HG02973 (cell line): ENCODE results near the gene MCC.

Experiments
- ATAC-seq: cut with Tn5 transposase; IDR thresholded peaks from one replicate; pipeline ENCODE4 v1.9.1; 2021; ENCODE audit warnings: moderate library complexity; ENCODE audit not compliant: unreplicated experiment

MCC gene

DNA sequence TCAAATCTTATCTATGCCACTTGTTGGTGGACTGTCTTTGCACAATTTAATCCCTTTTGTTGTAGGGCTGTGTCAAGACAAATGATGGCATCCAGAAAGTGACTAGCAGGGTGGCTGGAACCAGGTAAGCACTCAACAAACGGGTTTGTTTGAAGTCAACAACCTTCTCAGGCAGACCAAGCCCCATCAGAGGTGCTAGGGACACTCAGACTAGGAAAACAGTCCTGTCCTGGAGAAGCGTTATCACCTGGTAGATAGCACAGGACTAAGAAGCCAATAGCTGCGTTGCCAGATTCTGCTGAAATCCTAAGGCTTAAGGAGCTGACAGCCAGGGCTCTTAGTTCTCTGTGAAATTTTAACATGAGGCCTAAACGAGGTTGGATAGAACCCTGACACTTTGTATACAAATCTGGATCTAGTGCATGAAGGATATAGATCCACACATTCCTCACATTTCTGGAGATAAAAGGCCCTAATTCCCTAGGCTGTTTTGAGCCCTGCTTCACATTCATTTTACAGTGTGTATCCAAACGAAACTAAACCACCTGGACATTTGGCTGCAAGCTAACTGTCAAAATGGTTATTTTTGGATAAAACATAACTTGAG, 331.9 kb downstream of the MCC start:
- ATAC-seq: no peak

DNA sequence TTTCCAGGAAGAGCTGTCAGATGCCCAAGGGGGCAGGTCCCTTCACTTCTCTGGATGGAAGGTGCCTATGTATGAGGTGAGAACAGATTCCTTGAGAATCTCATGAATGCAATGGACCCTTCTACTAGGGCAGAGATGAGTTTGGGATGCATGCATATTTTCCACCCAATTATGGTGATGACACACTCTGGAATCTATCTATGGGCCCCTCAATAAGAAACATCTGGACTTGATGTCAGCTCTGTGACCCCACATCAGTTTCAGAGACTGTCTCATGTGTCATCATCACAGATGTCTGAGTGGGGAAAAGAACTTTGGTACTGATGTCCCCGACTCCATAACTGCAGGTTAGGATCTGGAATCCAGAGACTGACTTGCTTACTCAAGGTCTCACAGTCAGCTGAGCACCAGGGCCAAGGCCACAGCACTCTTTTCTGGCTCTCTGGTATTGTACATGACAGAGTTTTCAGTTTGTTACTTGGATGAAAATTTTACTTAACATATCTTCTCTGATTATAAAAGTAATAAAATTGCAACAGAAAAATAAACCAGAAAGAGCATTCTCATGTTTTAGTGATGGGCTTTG, 334.6 kb downstream of the MCC start:
- ATAC-seq: no peak

DNA sequence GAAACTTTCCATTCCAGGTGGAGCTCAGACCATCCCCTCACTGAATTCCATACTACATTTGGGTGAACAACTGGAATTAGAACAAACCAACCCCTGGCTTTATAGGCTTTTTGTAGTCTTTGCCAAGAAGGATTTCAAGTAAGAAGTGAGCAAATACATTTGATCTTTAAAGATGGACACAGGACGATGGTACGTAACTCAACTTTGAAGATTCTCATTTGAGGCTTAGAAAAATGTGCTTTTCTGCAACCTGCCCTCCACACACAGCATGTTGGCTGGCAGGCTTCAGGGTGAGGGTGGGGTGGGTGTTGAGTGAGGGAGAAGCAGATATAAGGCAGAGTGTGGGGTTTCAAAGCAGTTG, 335.9 kb downstream of the MCC start:
- no peak for ATAC-seq

DNA sequence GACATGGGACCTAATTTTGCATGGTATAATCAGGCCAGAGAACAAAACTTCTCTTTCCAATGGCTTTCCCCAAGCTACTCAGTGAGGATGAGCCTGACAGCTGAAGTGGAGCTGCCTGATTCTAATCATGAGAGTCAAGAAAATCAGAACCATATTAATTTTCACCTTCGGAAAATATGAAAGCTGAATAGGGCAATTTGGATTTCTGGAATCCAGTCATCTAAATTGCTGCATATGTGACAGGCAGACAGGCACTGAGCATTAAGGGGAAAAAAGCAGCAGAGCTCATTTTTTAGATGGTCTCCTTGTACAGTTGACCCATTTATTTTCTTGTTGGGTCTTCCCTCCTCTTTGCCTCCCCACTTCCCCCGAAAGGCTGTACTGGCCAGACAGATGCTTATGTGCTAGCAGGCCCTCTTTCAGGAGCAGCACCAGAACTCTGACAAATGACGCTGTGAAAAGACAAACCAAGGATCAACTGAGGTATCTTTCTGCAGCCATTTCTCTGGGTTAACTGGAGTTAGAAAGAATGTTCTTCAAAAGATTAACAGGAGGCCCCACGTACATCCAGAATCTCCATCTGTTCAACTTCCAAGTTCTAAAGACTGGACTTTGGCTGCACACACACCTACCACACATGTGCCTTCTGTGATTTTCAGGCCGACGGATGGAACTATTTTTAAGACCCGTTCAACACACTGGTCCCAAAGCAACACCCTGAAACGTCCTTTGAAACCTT, 336.4 kb downstream of the MCC start:
- no peak for ATAC-seq

DNA sequence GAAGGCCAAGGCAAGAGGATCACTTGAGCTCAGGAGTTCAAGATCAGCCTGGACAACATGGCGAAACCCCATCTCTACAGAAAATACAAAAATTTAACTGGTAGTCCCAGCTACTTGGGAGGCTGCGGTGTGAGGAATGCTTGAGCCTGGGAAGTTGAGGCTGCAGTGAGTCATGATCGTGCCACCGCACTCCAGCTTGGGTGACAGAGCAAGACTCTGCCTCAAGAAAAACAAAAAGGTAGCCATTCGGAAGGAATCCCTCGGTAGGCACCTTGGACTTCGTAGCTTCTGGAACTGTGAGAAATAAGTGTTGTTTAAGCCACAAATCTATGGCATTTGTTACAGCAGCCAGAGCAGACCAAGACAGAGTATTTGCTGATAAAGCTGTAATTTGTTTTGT, 337.4 kb downstream of the MCC start:
- ATAC-seq: no peak

DNA sequence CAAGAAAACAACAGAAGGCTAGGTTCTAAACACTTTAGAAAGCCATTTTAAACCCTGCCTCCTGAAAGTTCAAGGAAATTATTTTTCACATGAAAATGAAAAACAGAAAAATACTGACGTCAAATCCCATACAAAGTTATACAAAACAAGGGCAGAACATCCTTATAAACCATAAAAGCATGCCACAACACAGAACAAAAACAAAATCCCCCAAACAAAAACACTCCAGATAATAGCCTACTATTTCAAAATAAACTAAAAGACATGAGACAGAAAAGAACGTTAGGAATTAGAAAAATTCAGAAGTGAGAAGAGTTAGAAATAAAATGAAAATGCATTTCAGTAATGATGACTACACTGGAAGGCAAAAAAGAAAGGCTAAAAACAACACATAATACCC, 338.0 kb downstream of the MCC start:
- ATAC-seq: no peak

DNA sequence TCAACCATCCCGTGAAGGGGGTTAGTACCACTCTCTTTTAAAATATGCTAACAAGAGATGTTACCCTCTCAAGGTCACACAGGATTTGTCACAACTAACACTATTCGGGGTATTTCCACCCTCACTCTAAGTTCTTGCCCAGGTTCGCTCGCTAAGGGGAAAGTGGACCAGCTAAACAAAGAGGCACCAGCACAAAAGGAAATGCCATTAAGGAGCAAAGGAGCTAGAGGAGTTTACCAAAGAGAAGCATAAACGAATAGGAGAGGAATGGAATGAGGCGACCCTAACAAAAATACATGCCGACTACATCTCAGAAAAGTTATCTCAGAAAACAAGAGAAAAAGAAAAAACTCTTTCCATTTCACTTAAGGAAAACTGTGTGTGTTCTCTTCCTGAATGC, 340.7 kb downstream of the MCC start:
- no peak for ATAC-seq

DNA sequence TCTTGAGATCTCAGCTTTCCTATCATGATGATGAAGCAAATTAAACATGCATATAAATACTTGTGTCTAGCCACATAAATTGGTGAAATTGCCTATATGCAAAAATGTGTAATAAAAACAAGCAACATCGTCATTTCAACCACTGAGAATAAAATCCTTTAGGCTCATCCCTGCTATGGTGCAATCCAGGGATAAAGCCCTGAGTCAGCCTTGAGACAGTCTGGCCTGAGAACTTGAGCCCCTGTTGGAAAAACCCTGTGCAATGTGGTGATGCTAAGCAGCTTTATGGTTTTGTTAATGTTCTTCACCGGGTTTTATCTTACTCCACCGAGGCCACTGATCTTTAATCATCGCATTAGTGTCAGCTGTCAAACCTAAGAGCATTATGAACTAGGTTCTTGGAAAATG, 341.1 kb downstream of the MCC start:
- no peak for ATAC-seq

DNA sequence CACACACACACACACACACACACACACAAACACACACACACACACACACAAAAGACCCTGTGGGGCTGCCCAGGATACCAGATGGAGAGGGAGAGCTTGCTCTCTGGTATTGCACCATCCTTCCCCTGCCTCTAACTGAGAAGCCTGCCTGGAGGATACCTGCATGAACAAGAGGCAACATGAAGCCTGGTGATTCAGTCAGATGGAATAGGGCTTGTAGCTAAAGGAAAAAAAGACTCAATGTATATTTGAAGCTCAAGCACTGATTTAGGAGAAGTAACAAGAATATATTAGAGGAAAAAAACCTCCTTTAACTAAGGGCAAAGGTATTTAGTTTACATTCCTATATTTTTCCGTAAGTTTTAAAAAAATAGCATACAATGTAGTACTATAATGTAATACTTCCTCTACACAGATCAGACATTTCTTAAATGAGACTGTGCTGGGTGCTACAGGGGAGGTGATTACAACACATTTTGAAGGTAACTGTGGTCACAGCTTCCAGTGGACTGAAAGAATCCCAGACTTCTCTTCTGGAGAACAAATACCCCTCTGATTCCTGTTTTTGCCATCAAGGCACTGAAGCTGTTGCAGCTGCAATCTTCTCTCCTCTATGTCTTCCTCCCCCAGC, 342.4 kb downstream of the MCC start:
- ATAC-seq: no peak

DNA sequence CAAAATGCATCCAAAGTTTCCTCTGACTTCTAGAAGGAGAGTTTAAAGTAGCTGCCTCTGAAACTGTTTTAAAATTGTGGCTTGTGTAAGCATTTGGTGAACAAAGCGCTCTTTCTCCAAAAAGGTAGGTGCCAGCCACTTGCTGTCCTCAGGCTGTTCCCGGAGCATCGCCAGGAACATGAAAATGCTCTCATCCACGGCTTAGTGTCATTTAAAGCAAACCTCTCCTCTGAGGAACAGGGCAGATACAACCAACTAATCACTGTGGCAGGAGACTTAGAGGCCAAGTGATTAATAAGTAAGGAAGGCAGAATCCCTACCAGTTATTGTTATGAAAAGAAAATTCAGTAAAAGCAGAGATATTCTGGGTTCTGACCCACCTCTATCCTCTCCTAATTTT, 346.1 kb downstream of the MCC start:
- no peak for ATAC-seq

DNA sequence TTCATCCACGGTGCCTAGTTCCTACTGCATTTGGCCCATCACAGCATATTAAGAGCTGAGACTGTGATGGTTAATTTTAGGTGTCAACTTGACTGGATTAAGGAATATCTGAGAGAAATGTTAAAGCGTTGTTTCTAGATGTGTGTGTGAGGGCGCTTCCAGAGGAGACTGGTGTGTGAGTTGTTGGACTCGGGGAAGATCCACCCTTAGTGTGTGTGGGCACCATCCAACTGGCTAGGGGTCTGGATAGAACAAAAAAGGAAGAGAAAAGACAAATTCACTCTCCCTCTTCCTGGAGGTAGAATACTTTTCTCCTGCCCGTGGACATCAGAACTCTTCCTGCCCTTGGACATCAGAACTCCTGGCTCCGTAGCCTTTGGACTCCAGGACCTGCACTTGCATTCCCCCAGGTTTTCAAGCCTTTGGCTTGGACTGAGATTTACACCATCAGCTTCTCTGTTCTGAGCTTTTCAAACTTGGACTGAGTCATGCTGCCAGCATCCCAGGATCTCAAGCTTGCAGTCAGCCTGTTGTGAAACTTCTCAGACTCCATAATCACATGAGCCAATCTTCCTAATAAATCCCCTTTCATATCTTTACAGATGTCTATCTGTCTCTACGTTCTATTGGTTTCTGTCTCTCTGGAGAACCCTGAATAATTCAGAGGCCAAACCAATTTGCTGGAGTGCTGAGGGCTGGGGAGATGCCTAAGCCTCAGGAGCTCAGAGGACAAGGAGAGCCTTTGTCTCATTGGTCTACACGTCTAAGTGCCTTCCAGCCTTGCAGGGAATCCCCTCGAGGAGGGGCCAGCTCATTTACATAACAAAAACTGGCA, 347.2 kb downstream of the MCC start:
- no peak for ATAC-seq

DNA sequence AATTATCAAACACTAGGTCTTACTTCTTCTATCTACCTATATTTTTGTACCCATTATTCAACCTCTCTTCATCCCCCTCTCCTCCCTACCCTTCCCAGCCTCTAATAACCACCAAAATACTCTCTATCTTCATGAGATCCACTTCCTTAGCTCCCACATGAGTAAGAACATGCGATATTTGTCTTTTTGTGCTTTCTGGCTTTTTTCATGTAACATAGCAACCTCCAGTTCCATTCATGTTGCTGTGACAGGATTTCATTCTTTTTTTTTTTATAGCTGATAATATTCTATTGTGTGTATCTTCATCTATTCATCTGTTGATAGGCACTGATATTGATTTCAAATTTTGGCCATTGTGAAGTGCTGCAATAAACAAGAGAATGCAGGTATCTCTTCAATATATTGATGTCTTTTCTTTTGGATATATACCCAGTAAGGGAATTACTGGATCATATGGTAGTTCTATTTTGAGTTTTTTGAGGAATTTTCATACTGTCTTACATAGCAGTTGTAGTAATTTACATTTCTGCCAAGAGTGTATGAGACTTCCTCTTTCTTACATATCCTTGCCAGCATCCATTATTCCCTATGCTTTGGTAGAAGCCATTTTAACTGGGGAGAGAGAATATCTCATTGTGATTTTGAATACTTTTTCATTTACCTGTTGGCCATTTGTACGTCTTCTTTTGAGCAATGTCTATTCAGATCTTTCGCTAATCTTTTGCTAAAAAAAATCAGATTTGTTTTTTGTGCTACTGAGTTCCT, 354.9 kb downstream of the MCC start:
- no peak for ATAC-seq

DNA sequence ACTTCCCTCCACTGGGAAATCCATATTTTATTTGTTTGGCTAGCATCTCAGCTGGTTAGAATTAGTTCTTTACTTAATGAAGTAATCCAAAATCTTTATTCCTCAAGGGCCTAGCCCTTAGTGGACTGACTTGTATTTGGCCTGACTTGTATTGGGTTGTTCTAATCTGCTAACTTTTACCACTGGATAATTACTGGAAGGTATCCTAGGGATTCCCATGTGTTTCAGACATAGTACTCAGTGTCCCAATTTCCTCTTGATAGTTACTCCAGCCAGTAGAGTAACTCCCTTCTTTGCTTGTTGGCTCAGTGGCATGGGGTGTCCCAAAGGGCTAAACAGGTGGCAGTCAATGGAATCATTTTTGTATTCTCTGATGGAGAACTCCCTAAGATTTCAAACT, 355.7 kb downstream of the MCC start:
- no peak for ATAC-seq

DNA sequence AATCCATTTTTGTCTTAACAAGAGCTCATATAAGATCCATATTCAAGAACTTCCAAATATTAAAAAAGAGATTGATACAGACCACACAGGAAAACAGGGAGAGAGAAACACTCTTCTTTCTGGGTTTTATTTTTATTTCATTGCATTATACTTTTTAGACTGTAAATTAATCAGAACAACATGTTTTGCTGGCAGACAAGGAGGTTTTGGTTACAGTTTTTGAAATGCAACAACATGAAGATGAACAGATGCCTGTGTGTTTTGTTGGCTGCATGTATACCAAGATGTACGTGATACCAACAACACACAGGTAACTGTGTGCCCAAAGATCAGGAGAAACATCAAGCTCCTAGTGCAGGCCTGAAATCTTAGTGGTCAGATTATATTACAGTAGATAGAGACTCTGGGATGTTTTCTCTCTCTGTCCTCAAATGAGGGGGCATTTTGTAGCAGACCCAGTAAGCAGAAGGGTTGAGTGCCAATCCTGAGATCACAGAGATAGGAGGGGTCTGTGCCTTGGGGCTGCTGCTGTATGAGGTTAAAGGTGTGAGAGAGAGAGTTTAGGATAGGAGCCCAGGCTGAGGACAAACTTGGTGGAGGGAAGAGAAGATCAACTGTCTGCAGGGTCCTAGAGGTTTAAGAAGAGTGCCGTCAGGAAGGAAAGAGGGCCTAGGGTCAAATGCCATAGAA, 359.5 kb downstream of the MCC start:
- no peak for ATAC-seq

DNA sequence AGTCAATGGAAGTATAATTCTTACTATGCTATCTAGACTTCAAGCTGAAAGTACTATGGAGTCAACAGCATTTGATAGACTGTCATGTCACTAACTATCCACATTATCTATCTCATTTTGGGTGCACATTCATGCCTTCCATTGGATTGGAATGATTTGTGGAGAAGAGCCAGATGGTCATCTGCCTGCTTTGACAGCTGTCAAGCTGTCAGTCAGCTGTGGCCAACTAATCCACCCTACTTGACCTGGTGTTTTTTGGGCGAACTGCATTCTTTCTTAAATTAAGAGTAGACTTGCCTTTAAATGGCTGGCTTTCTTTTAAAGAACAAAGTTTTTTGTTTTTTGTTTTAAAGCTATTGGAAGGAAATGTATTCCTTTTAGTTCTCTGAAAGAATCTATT, 360.2 kb downstream of the MCC start:
- ATAC-seq: no peak

DNA sequence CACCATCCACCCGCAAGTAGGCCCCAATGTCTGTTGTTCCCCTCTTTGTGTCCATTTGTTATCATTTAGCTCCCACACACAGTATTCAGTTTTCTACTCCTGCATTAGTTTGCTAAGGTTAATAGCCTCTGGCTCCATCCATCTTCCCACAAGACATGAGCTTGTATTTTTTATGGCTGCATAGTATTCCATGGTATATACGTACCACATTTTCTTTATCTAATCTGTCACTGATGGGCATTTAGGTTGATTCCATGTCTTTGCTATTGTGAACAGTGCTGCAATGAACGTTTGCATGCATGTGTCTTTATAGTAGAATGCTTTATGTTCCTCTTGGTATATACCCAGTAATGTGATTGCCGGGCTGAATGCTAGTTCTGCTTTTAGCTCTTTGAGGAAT, 361.2 kb downstream of the MCC start:
- ATAC-seq: no peak

DNA sequence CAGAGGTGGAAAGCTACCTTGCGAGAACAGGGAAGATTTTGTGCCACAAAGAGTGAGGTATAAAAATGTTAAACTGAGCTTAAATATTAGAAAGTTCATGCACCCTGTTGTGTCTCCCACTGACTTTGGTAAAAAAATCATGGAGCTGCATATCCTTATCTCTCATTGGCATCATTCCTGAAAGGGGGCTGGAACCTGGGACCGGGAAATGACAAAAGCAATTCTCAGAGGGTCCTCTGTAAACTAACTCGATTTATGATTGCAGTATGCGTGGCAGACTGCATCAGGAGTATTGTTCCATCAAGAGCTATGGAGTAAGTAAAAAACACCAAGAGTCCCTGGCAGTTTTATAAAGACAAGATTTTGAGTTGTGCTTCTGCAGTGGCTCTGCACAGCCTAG, 362.9 kb downstream of the MCC start:
- no peak for ATAC-seq

DNA sequence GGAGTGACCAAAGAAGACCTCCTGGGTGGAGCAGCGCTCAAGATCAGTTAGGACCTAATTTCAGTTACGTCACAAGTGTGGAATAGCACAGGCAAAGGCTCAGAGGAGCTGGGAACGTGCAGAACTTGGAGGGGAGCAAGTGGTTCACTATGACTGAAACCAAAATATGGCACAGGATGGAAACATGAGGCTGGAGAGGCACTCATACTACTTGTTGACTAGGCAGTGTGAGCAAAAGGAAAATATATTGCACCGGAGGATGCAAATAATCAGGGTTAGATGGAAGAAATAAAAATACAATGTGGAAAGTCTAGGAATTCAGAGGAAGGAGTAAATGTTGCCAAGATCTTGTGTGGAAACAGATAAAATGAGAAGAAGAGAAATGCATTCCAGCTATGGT, 363.3 kb downstream of the MCC start:
- ATAC-seq: no peak

DNA sequence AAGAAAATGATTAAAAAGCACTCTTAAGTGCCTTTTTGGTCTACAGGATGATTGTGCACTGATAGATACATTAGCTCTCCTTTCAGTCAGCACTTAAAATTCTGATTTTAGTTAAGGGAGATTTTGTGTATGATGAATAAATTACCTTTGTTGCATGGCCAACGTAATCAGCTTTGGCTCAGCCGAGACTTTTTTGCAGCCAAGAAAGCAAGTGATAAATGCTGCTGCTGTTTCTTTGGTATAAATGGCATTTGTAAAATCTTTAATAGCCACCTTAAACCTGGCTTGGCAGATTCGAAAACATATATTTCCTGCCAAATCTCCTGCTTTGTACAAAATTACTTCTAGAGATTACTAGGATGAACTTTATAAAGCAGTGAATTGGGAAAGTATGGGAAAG, 364.0 kb downstream of the MCC start:
- no peak for ATAC-seq

DNA sequence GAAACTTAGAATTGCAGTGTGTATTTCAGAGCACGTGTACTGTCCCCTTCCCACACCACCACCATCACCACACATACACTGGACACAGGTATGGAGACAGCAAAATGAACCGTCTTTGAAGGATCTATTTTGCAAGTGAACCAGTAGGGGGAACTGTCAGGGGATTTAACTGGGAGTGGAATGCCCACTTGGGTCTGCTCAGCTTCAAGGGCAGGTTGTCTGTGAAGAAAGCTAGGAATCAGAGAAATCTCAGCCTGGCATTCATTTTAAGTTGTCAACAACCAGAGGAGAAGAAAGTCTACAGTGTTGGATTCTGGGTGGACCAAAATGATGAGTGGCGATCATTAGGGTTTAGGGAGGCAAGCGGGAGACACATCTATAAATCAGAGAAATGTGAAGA, 364.6 kb downstream of the MCC start:
- no peak for ATAC-seq
